Activated T-cell treated with anti-CD3 and anti-CD28 coated beads for 48 hours (primary cell): ENCODE measurements around the gene SLFN12L.
"Not testable (repeated sequence)": the region's sequence is repeated elsewhere in the genome, so short reads cannot be mapped to it uniquely, and the experiment has no call there.

Experiments used
- DNase-seq: peaks from one replicate; pipeline ENCODE4 v3.0.0-alpha.2; 2020; ENCODE audit warnings: low read depth

Gene SLFN12L

DNA sequence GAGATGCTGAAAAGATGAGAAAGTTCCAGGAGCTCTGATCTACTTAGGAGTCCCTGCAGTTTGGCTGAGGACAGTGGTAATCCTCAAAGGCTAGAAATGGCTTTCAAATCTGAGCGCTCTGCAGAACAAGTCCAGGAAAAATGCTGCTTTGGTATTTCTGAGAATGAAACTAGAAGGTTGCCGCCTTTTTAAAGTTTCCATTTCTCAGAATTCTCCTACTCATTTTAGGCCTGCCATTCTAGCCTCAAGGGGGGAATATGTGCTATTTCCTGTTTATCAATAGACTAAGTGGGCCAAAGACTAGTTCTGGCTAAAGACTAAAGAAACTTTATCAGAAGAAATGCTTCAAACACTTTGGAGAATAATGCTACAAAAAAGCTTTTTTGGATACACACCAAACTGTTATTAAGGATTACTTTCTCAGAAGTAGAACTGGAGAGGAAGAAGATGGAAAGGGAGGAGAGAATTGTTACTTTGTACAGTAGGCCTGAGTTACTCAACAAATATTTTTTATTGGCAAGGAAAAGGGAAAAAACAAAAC, at the start of gene SLFN12L:
TSS of gene SLFN12L (minus strand) at position 78 of the 541 bp plus-strand sequence. CDS start 15,314 bp downstream, outside the sequence.
- no peak for DNase-seq

DNA sequence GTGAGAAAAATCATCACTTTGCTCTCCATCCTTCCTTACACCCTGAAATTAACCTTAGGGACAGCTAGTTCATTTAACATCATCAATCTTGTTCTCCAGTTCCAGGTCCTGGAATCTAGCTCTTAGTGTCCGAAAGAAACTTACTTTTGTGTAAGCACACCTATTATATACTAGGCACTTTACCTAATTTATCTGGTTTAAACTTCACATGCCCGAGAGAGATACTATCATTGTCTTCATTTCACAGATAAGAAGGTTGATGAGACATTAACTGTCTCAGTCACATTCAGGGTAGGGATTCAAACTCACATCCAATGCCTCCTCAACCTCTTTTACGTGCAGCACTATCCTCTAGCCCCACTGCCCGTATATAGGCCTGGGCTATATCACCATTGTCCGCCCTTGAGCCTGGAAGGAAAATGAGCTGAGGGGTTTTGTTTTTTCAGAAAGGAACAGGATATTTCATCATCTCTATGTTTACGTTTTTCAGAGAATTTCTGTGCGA, 49.1 kb upstream of the SLFN12L start:
- no peak for DNase-seq

- no peak for DNase-seq
Measured at GRCh38 chr17:35584061-35584460, 46.6 kb upstream of the SLFN12L start.

- no peak for DNase-seq
Measured at GRCh38 chr17:35578929-35579432, 41.5 kb upstream of the SLFN12L start.

DNA sequence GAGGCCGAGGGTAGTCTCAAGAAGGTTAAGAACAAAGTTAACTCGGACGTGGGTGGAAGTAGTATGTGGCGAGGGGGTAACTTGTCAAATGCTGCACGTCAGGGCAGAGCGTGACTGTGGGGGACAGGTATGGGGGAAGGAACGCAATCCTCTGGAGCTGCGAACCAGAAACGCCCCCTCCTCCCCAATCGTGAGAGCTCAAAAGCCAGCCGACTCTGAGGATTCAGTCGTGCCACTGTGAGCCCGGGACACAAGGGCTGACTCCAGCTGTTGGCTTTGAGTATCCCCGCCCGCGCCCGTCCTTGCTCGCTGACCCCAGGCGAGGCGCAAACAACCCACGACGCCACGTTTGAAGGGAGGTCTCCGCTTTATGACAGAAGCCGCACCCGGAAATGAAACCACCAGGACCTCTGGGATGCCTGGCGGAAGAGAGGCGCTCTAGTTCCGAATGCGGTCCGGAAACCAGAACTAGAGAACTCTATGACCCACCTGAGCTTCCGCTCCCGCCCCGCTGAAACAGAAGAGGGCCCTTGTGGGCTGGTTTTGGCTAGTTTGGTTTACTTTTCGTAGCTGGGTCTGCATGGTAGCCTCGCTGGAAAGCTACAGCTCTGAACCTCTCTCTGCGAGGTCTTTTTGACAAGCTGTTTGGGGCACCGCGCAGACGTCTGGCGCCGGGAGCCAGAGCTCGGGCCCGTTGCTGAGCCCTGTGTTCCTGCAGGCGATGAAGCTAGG, 40.9 kb upstream of the SLFN12L start, which contains the start of gene PEX12:
TSS of gene PEX12 (minus strand) at position 375 of the 732 bp plus-strand sequence. CDS start 550 bp downstream, outside the sequence.
- peak; percentile 78 for DNase-seq

DNA sequence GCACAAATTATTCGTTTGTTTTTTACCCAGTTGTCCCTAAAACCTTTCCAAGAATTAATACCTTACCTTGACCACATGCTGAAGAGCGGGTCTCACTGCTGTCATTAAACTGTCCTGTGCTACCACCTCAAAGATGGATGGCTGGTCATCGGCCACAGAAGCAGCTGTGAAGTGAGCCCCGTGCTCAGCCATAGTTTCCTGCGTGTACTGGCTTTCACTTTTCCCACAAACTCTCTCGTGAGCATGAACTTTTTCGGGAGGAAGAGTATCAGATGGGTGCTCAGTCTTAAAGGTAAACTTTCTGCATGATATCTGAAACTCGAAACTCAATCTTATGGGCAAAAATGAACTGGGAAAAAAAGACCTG, 40.3 kb upstream of the SLFN12L start:
- no peak for DNase-seq

DNA sequence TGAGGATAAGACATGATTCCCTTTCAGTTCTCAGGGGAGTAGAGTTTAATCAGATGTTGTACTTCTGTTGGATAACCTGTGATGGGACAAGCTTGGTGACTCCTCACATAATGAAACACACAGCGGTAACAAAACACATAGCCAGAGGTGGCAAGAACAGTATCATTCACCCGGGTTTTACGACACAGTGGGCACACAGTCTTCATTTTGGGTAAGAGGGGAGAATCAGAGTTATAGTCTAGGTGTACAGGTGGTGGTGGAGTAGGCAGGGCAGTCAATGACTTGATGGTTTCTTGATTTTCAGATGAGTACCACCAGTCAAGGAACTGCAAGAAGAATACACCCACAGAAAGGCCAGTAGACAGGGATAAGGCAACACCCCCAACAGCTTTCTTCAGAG, 38.3 kb upstream of the SLFN12L start:
- no peak for DNase-seq

DNA sequence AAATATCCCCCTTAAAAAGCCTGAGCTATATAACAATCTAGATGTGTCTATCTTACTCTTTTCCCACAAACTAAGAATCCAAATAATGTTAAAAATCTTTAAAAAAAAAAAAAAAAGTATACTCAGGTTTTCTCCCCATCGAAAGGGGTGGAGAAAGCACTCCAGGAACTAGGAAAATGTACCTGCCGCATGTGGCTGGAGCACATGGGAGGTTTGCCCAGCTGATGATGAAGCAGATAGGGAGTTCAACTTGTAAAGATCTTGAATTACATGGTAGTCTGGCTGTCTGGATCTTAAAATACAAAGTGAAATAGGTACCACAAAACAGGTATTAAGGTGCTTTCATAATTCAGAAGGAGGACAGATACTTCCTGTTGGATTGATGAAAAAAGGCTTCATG, 31.9 kb upstream of the SLFN12L start:
- DNase-seq = no peak

DNA sequence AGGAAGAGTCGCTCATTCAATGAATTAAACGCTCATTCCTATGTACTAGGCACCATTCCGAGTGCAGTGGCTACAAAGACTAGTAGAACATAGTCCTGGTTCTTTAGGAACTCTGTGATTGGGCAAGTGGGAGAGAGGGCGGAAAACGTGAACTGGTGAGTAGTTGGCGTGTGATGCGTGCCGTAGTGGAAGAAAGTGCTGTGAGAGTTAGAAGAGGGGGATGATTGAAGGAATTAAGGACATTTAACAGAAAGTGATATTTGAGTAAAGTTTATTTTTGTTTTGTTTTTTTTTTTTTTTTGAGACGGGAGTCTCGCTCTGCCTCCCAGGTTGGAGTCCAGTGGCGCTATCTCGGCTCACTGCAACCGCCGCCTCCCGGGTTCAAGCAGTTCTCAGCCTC, 31.1 kb upstream of the SLFN12L start:
- DNase-seq = peak; percentile 31

- no peak for DNase-seq
Measured at GRCh38 chr17:35566968-35567367, 29.5 kb upstream of the SLFN12L start.

DNA sequence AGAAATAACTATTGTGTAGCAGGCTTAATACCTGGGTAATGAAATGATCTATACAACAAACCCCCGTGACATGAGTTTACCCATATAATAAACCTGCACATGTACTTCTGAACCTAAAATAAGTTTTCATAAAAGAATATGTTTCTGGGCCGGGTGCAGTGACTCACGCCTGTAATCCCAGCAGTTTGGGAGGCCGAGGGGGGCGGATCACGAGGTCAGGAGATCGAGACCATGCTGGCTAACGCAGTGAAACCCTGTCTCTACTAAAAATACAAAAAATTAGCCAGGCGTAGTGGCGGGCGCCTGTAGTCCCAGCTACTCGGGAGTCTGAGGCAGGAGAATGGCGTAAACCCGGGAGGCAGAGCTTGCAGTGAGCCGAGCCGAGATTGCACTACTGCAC, 25.7 kb upstream of the SLFN12L start:
- not testable (repeated sequence) for DNase-seq

GRCh38 chr17:35560703-35561102, 23.2 kb upstream of the SLFN12L start, which contains the start of gene SLFN14:
Gene SLFN14, minus strand, starts transcription at chr17:35560819. Its CDS starts 2,757 bp downstream, at chr17:35558062.
- no peak for DNase-seq

DNA sequence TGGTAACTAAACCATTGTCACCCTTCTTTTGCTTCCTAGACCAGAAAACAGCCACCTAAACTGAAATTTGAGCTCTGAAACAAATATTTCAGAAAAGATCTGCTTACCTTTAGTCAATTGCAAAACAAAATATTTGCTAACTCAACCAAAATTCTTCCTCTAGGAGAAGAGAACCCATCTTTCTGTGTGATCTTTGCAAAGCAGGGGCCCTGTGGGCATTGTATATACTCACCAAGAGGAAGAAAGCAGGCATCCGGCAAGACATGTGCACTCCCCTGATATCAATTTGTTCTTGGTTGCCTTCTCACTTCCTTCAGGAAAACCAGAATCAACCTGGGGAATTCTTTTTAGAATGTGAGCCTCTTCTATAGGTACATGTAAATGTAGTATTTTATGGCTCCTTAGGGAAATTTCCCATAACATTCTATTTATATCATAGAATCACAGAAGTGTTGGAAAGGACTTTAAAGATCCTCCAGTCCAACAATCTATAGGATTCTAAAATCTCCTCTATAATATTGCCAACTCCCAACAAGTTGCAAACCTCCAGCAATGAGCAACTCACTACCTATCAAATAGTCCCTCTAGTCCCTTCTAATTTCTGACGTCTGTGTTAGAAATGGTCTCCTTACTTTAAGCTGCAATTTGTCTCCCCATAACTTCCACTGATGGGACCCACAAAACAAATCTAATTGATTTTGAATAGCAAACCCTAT, 22.2 kb upstream of the SLFN12L start:
- DNase-seq = no peak

DNA sequence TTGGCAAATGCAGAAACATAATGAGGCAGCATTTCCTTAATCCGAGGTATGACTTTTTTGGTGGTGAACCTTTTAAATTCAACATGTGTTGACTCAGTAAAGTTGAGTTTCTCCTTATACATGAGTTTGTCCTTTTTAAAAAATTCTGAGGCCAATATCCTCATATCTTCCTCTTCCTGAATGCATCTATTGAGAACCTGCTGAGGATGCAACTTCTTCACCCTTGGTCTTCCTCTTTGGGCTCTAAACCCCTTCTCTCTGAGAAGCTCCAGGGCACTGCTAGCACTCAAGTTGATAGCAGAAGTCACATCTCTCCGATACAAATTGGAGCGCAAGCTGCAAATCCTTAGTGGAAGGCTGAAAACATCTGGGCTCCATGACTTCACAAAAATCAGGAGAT, 19.9 kb upstream of the SLFN12L start:
- no peak for DNase-seq

DNA sequence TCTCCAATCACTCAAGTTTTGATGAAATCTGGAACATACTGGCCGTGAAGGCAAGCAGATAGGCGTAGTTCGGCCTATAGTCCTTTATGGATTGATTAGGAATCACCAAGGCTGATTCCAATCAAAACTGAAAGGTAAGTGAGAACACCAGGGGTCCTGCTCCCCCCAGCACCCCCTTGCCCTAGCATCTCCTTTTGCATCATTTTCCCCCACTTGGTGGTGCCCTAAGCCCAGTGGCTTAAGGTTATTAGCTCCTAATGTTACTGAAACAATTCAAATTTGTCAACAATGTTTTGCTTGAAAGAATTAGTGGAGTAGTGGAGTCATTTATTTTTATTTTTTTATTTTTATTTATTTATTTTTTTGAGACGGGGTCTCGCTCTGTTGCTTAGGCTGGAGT, 18.2 kb upstream of the SLFN12L start:
- DNase-seq = no peak

GRCh38 chr17:35554668-35555067, 17.2 kb upstream of the SLFN12L start:
- DNase-seq = no peak

DNA sequence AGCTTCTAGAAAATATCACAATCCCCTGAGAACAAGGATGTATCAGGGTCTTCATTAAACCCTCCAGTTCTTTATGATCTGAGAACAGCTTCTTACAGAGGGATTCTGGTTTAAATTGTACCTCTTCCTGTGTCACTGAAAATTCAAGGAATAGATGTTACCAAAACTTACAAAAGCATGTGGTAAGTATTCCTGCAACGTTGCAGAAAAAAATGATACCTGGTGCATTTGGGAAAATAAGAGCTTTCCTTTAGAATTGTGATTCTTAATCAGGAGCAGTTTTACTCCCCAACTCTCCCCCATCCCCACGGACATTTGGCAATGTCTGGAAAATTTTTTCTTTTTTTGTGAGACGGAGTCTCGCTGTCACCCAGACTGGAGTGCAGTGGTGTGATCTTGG, 15.8 kb upstream of the SLFN12L start:
- no peak for DNase-seq

DNA sequence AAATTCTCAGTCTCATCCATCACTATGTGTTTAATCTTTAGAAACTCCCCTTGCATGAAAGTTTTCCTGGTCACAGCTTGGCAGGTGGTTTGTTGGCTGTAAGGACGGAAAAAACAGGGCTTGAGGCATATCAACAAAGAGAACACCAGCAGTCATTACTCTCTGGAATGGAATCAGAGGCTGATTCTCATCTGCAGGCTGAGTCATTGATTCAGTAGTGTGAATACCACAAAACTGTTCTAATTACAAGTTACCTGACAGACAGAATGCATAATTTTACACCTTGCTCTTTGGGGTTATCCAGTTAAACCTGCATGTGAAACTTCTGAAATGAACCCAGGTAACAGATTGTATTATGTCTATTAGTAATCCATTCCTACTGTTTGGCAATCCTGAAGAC, 11.5 kb upstream of the SLFN12L start:
- DNase-seq = no peak

GRCh38 chr17:35548208-35548810, 10.8 kb upstream of the SLFN12L start:
- DNase-seq = no peak

GRCh38 chr17:35546487-35546886, 9.0 kb upstream of the SLFN12L start:
- DNase-seq = no peak

- DNase-seq = no peak
Measured at GRCh38 chr17:35545150-35545549, 7.7 kb upstream of the SLFN12L start.

DNA sequence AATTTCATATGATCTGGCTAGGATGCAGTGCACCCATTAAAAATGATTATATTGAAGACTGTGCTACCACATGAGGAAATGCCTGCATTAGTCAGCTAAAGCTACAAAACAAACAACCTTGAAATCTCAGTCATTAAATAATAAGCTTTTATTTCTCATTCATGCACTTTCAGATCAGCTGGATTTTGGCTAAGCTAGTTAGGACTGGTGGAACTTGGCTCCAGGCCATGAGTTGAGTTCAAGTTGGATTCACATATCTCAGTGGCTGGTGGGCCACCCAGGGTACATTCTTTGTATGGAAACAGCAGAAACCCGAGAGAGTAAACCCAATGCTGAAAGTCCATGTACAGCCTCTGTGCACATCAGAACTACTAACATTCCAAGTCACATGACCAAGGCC, 6.4 kb upstream of the SLFN12L start:
- no peak for DNase-seq
